ES-I3 (cell line): Measurements from ENCODE around the gene RAPH1.

ENCODE experiments used
- H3K36me3 ChIP-seq: 2 replicates; pipeline ENCODE4 v1.6.1; 2013; ENCODE audit warnings: mild to moderate bottlenecking, low read length, control low read depth, moderate library complexity; ENCODE audit not compliant: insufficient read depth
- H3K4me1 ChIP-seq: 2 replicates; pipeline ENCODE4 v1.6.1; 2013; ENCODE audit warnings: mild to moderate bottlenecking, control low read depth, low read length; ENCODE audit not compliant: insufficient read depth
- H3K9ac ChIP-seq: 2 replicates; pipeline ENCODE4 v1.6.1; 2013; ENCODE audit warnings: low read depth, mild to moderate bottlenecking, low read length, moderate library complexity
- H3K9me3 ChIP-seq: 2 replicates; pipeline ENCODE4 v1.6.1; 2013; ENCODE audit warnings: mild to moderate bottlenecking, low read length, moderate library complexity; ENCODE audit not compliant: control insufficient read depth, insufficient read depth

RAPH1 gene

GRCh38 chr2:203535078-203535783, at the start of gene RAPH1:
Gene RAPH1 (minus strand): TSS chr2:203535301. CDS start chr2:203495353, 39,948 bp downstream.
- H3K4me1 ChIP-seq = peaks cover 7% of the 10 kb centered on the region
- H3K36me3 ChIP-seq = no peaks in the 10 kb centered on the region
- H3K9me3 ChIP-seq = no peaks in the 10 kb centered on the region
- H3K9ac ChIP-seq = peak within 1 kb of the TSS; percentile 84

- Histone ChIP-seq H3K36me3 (no peaks in the 10 kb centered on the region), H3K9me3 (no peaks in the 10 kb centered on the region), H3K4me1 (peaks cover 17% of the 10 kb centered on the region), H3K9ac (no peak overlapping the region)
Measured at GRCh38 chr2:203584784-203585183, 49.7 kb upstream of the RAPH1 start.

- Histone ChIP-seq H3K36me3 (no peaks in the 10 kb centered on the region), H3K4me1 (peaks cover 17% of the 10 kb centered on the region), H3K9me3 (no peaks in the 10 kb centered on the region), H3K9ac (no peak overlapping the region)
Measured at GRCh38 chr2:203583701-203584100, 48.6 kb upstream of the RAPH1 start.

GRCh38 chr2:203583084-203583695, 48.1 kb upstream of the RAPH1 start:
- no peaks in the 10 kb centered on the region for H3K36me3 ChIP-seq
- H3K9me3 ChIP-seq = no peaks in the 10 kb centered on the region
- H3K4me1 ChIP-seq = peaks cover 17% of the 10 kb centered on the region
- no peak overlapping the region for H3K9ac ChIP-seq

DNA sequence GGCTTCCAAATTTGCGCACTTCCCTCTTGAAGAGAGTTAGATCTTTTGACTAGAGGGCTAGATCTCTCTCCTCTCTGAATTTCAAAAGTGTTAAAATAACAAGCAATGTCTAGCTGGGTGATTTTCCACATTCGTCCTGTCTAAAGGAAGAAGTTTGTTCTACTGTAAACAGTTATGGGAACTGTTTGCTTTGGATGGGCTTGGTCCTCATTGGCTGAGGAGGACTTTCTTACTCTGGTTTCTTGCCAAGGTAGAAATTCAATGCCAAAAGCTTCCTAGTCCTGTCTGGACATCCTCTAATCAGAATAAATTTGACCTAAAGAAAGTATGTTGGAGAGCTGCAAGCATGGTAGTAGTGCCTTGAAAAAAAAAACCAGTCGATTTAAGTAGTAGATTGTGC, 47.4 kb upstream of the RAPH1 start:
- Histone ChIP-seq H3K4me1 (peaks cover 17% of the 10 kb centered on the region), H3K9me3 (no peaks in the 10 kb centered on the region), H3K36me3 (no peaks in the 10 kb centered on the region), H3K9ac (no peak overlapping the region)

DNA sequence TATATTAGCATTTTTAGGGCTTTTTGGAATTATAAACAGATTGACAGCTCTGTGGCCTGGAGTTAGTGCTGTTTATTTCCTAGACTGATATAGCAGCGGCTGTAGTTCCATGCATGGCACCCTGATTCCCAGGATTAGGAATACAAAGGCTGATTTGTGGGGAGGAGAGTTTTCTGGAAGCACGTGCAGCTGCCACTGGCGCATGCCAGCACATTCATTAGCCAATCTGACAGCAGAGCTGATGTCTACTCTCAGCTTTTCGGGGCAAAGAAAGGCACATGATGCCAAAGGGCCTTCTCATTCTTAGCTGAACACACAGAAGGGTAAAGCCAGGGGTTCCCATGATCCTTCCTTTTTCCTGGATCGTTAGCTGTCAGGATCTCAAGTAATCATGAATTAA, 45.7 kb upstream of the RAPH1 start:
- Histone ChIP-seq H3K36me3 (no peaks in the 10 kb centered on the region), H3K9ac (no peak overlapping the region), H3K9me3 (no peaks in the 10 kb centered on the region), H3K4me1 (peaks cover 6% of the 10 kb centered on the region; the same call in 1 of the 2 replicates)

DNA sequence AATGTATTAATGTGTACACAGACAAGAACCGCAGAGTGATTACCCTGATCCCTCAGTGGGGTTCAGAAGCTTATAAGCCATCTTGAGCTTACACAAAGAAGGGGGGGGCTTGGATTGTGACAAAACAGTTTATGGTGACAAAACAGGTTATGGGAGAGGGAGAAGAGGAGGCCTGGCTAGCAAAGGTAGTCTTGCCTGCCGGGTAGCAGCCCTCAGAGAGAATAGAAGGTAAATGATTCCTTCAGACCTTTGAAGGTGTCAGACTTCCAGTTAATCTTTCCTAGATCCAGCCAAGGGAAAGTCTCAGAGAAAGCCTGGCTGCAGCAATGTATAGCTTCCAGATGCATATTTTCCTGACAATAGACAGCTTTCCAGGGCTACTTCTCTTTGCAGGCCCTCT, 44.6 kb upstream of the RAPH1 start:
- no peaks in the 10 kb centered on the region for H3K4me1 ChIP-seq
- no peak overlapping the region for H3K9ac ChIP-seq
- no peaks in the 10 kb centered on the region for H3K9me3 ChIP-seq
- no peaks in the 10 kb centered on the region for H3K36me3 ChIP-seq

- H3K9me3 ChIP-seq = no peaks in the 10 kb centered on the region
- no peak overlapping the region for H3K9ac ChIP-seq
- no peaks in the 10 kb centered on the region for H3K36me3 ChIP-seq
- no peaks in the 10 kb centered on the region for H3K4me1 ChIP-seq
Measured at GRCh38 chr2:203578759-203579643, 43.9 kb upstream of the RAPH1 start.

- no peaks in the 10 kb centered on the region for H3K9me3 ChIP-seq
- H3K9ac ChIP-seq = no peak overlapping the region
- H3K4me1 ChIP-seq = no peaks in the 10 kb centered on the region
- no peaks in the 10 kb centered on the region for H3K36me3 ChIP-seq
Measured at GRCh38 chr2:203574824-203575223, 39.7 kb upstream of the RAPH1 start.

DNA sequence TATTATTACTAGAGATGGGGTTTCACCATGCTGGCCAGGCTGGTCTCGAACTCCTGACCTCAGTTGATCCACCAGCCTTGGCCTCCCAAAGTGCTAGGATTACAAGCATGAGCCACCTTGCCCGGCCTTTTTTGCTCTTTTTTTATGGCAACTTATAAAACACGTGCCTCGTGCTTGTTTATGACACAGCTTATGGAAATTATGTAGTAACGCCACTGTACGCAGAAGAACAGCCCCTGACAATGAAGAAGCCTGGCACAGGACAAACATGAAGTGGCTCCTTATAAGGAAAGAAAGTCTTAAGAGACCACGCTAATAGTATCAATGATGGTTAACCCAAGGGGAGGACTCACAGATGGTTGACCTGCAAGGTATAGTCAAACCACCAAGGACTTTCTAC, 37.2 kb upstream of the RAPH1 start:
- no peak overlapping the region for H3K9ac ChIP-seq
- no peaks in the 10 kb centered on the region for H3K36me3 ChIP-seq
- H3K9me3 ChIP-seq = no peaks in the 10 kb centered on the region
- no peaks in the 10 kb centered on the region for H3K4me1 ChIP-seq

DNA sequence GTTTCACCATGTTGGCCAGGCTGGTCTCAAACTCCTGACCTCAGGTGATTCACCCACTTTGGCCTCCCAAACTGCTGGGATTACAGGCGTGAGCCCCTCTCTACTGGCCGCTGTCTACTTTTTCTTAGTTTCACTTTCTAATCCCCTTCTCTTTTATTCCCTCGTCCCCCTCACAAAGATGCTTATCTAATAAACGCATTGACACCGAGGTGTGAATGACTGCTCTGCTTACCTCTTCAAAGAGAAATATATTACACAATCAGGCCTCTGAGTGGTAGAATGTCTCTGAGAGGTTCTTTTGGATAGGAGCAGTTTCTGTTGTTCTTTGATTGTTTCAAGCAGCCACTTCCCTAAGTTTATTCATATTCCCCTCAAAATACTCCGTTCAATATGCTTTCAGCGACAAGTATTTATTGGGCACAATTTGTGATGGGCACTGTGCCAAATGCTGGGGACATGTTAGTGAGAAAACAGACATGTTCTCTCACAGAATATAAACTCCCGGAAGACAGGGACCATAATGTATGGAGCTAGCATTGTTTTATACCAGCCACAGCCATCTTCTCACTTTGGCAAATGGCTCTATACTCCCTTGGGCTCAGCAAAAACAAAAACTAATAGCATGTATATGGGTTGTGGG, 34.7 kb upstream of the RAPH1 start:
- Histone ChIP-seq H3K9me3 (no peaks in the 10 kb centered on the region), H3K36me3 (no peaks in the 10 kb centered on the region), H3K9ac (no peak overlapping the region), H3K4me1 (no peaks in the 10 kb centered on the region)

DNA sequence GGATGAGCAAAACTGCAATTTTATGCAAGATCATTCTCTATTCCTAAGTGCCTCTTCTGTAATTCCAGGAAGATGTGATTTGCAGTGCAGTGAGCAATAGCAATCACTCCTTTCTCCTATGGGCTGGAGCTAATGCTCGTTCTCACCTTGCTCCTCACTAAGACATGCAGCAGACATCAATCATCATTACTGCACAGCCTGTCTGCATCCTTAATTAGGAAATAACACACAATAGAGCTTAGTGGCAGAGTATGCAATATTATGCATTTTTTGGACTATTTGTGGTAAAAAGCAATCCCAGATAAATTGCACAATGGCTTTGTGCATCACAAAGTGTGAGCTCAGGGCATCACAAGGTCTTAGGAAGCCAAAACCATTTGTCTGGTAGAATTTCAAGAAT, 32.6 kb upstream of the RAPH1 start:
- Histone ChIP-seq H3K4me1 (no peaks in the 10 kb centered on the region), H3K9ac (no peak overlapping the region), H3K36me3 (no peaks in the 10 kb centered on the region), H3K9me3 (no peaks in the 10 kb centered on the region)

DNA sequence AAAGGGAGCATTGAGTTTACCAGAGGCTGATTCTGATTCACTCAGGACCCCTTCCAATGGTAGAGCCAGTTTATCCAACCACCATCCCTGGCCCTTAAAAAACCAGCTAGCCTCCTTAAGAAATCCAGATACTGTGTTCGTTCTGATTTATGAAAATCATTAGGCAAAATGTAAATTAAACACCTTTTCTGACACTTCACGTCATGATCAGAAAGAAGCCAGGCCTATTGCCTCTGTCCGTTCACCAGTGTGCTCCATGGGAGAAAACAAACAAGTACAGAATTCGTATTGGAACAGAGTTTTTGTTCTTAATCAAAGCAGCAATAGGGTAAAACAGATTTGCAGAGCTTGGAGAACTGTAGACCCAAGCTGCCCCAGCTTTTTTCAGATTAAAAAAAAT, 31.1 kb upstream of the RAPH1 start:
- Histone ChIP-seq H3K9ac (no peak overlapping the region), H3K9me3 (no peaks in the 10 kb centered on the region), H3K36me3 (no peaks in the 10 kb centered on the region), H3K4me1 (no peaks in the 10 kb centered on the region)

GRCh38 chr2:203565076-203565475, 30.0 kb upstream of the RAPH1 start:
- Histone ChIP-seq H3K36me3 (no peaks in the 10 kb centered on the region), H3K9me3 (no peaks in the 10 kb centered on the region), H3K9ac (no peak overlapping the region), H3K4me1 (no peaks in the 10 kb centered on the region)
